Measurements from ENCODE around the gene FMNL2. TPM values are rescaled to one million over a fixed set of nuclear protein-coding genes. Genes with fewer than 3 reads are reported as not detected.

FMNL2 gene
- total RNA-seq, 1 experiment from 2014 or later, result 33.6 TPM

DNA sequence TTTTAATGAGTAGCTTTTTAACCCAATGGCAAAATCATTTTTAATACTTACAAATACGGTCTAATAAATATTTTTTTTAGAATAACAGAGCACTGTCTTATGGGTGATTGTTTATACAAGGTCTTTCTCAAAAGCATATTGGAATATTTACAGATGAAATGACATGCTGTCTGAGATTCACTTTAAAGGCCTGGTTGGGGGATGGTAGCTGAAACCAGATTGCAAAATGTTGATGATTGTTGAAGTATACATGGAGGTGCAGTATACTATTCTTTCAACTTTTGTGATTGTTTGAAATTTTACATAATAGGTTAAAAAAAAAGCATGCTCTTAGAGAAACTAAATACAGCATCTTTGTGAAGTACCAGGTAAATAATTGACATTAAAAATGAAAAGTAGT lies 111.2 kb downstream of the FMNL2 start:
- H4K5ac ChIP-seq (ENCODE audit: insufficient read length, low read depth, low read length), result no peak overlapping the region
- Mint-ChIP-seq H3K36me3 (ENCODE audit: insufficient read depth in 1 of 3, low read depth in 3 of 3) (no peaks in the 10 kb centered on the region; a peak in 1 of 7 replicates), H3K27ac (no peak overlapping the region), H3K4me1 (peaks cover 63 to 69% of the 10 kb centered on the region in 2 experiments), H3K9me3 (no peaks in the 10 kb centered on the region), H3K27me3 (ENCODE audit: low read depth) (no peaks in the 10 kb centered on the region), H3K4me3 (no peak overlapping the region)
- H2BK12ac ChIP-seq (ENCODE audit: insufficient read length, low read depth, low read length), result no peak overlapping the region
- no peak overlapping the region for H4K8ac ChIP-seq (replicated peaks; ENCODE audit: insufficient read length, low read depth, low read length)
- WGBS (ENCODE audit: extremely low coverage, insufficient read length, low lambda C conversion rate), result no CpG with 5 or more reads among the region's 1 CpG
- no peak overlapping the region for H2BK120ac ChIP-seq (ENCODE audit: low read depth, low read length, poor library complexity, severe bottlenecking)
- no peak overlapping the region for H3K56ac ChIP-seq (ENCODE audit: insufficient read length, low read depth, low read length)
- H3K14ac ChIP-seq (ENCODE audit: insufficient read depth, low read length), result no peak overlapping the region
- H2AFZ ChIP-seq (ENCODE audit: low read length), result no peak overlapping the region
- TF ChIP-seq, protein P1, sequence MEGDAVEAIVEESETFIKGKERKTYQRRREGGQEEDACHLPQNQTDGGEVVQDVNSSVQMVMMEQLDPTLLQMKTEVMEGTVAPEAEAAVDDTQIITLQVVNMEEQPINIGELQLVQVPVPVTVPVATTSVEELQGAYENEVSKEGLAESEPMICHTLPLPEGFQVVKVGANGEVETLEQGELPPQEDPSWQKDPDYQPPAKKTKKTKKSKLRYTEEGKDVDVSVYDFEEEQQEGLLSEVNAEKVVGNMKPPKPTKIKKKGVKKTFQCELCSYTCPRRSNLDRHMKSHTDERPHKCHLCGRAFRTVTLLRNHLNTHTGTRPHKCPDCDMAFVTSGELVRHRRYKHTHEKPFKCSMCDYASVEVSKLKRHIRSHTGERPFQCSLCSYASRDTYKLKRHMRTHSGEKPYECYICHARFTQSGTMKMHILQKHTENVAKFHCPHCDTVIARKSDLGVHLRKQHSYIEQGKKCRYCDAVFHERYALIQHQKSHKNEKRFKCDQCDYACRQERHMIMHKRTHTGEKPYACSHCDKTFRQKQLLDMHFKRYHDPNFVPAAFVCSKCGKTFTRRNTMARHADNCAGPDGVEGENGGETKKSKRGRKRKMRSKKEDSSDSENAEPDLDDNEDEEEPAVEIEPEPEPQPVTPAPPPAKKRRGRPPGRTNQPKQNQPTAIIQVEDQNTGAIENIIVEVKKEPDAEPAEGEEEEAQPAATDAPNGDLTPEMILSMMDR (conservative IDR thresholded peaks at IDR 0.05), result no peak
- no peak overlapping the region for H3K4me2 ChIP-seq (ENCODE audit: insufficient read depth, insufficient read length, low read length)
- peaks cover 2% of the 10 kb centered on the region for H3K79me1 ChIP-seq (ENCODE audit: insufficient read depth, low read depth, low read length, poor library complexity, severe bottlenecking)
- H3K27ac ChIP-seq (ENCODE audit: insufficient read length, low read depth, low read length), result no peak overlapping the region
- no peak overlapping the region for H2BK5ac ChIP-seq (ENCODE audit: insufficient read length, low read length)
- H3T11ph ChIP-seq (ENCODE audit: low read length), result no peak overlapping the region
- H4K20me1 ChIP-seq (ENCODE audit: control insufficient read depth, insufficient read depth, insufficient read length), result no peaks in the 10 kb centered on the region
- H3K9ac ChIP-seq (ENCODE audit: extremely low read depth, insufficient read length, low read length), result no peak overlapping the region
- no peak overlapping the region for H4K91ac ChIP-seq (ENCODE audit: insufficient read length, low read depth, low read length)
- no peaks in the 10 kb centered on the region for H3K9me3 ChIP-seq (ENCODE audit: control insufficient read depth, low read depth, low read length)
- H3K4ac ChIP-seq (ENCODE audit: low read depth, low read length), result no peak overlapping the region
- H2BK20ac ChIP-seq (ENCODE audit: low read depth, low read length, poor library complexity, severe bottlenecking), result no peak overlapping the region
- H3K18ac ChIP-seq (ENCODE audit: insufficient read length, low read depth, low read length), result no peak overlapping the region
- H3K27me3 ChIP-seq (ENCODE audit: insufficient read depth, low read length), result no peaks in the 10 kb centered on the region
- H3K23ac ChIP-seq (ENCODE audit: insufficient read length, low read depth, low read length), result no peak overlapping the region
- no peak overlapping the region for H2BK15ac ChIP-seq (ENCODE audit: low read depth, low read length)
- H3K4me1 ChIP-seq (ENCODE audit: insufficient read depth, low read length), result peaks cover 8% of the 10 kb centered on the region
- H3K79me2 ChIP-seq (ENCODE audit: insufficient read depth, low read length), result peaks cover 3% of the 10 kb centered on the region; the same call in 1 of the 2 replicates
- DNase-seq, result no peak
- H2AK5ac ChIP-seq (ENCODE audit: insufficient read length, low read length), result no peak overlapping the region
- no peaks in the 10 kb centered on the region for H3K23me2 ChIP-seq (ENCODE audit: insufficient read length, low read depth, low read length, poor library complexity, severe bottlenecking)

Measured in H9 (cell line).